ENCODE data around the gene KIAA1755.

The KIAA1755 gene

GRCh38 chr20:38161412-38161774 lies 99.1 kb downstream of the KIAA1755 start:
- H3K4me3 ChIP-seq (ENCODE audit: low read depth in 1 of 2, low read length in 1 of 2): no peak overlapping the region
- H3K4me1 ChIP-seq (ENCODE audit: control insufficient read depth in 1 of 2, insufficient read depth in 1 of 2, low read depth in 1 of 2, low read length in 1 of 2): peaks cover 11 to 13% of the 10 kb centered on the region in 2 experiments

More at GRCh38 chr20:38161412-38161774, 99.1 kb downstream of the KIAA1755 start:
- Histone ChIP-seq H3K27me3 (peaks cover 15% of the 10 kb centered on the region), H3K9me3 (no peaks in the 10 kb centered on the region), H3K36me3 (no peaks in the 10 kb centered on the region), H3K27ac (no peak overlapping the region)
- TF ChIP-seq, protein P1, sequence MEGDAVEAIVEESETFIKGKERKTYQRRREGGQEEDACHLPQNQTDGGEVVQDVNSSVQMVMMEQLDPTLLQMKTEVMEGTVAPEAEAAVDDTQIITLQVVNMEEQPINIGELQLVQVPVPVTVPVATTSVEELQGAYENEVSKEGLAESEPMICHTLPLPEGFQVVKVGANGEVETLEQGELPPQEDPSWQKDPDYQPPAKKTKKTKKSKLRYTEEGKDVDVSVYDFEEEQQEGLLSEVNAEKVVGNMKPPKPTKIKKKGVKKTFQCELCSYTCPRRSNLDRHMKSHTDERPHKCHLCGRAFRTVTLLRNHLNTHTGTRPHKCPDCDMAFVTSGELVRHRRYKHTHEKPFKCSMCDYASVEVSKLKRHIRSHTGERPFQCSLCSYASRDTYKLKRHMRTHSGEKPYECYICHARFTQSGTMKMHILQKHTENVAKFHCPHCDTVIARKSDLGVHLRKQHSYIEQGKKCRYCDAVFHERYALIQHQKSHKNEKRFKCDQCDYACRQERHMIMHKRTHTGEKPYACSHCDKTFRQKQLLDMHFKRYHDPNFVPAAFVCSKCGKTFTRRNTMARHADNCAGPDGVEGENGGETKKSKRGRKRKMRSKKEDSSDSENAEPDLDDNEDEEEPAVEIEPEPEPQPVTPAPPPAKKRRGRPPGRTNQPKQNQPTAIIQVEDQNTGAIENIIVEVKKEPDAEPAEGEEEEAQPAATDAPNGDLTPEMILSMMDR (IDR thresholded peaks at IDR 0.05): no peak
